GM12891 (cell line): ENCODE measurements around the gene AKR1D1.

ENCODE experiments used
- DNase-seq: peaks from one replicate; pipeline ENCODE4 v3.0.0; 2011; ENCODE audit warnings: low spot score; ENCODE audit not compliant: insufficient read length
- FAIRE-seq: peaks from 2 replicates; lab custom pipeline; 2011; peaks lifted over from hg19 to GRCh38; lab: Jason Lieb, UNC
- PAX5 ChIP-seq: IDR thresholded peaks from 2 replicates; pipeline ENCODE4 v1.6.1; 2011; ENCODE audit warnings: low read length, moderate library complexity, mild to moderate bottlenecking; ENCODE audit not compliant: insufficient read depth, severe bottlenecking
- POLR2A ChIP-seq: IDR thresholded peaks from 2 replicates; pipeline ENCODE4 v1.6.1; 2011; ENCODE audit warnings: low read depth, low read length, control low read depth
- POLR2AphosphoS5 ChIP-seq: IDR thresholded peaks from 2 replicates; pipeline ENCODE4 v1.6.1; 2011; ENCODE audit warnings: low read depth, low read length, control low read depth
- POU2F2 ChIP-seq: IDR thresholded peaks from 2 replicates; pipeline ENCODE4 v1.6.1; 2011; ENCODE audit warnings: low read depth, mild to moderate bottlenecking, control low read depth, low read length, moderate library complexity
- SPI1 ChIP-seq: IDR thresholded peaks from 2 replicates; pipeline ENCODE4 v1.6.1; 2011; ENCODE audit warnings: low read depth, low read length, control low read depth
- TAF1 ChIP-seq: IDR thresholded peaks from 2 replicates; pipeline ENCODE4 v1.6.1; 2011; ENCODE audit warnings: low read depth, low read length, control low read depth

Gene AKR1D1

DNA sequence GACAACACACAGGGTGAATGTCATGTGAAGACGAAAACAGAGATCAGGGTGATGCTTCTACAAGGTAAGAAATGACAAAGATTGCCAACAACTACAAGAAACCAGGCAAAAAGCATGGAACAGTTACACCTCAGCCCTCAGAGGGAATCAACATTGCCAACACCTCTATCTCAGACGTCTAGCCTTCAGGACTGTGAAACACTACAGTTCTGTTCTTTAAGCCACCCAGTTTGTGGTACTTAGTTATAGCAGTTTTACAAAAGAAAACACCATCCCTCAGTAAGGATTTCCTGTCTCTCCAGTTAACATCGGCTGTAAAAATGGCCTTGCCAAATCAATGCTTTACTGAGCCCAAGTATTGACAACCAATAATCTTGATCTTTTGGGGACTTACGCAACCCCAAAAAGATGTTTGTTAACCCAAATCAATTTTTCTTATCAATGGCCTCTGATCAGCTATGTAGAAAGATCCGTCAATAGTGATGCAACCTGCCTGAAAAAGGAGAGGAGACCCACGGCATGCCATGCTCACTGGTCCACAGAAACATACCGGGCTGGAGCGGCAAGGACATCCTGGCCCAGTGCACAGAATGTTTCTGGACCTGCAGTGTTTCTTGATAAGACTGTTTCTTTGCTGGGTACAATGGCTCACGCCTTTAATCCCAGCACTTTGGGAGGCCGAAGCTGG is 44.0 kb downstream of the AKR1D1 start:
- no peak for DNase-seq
- FAIRE-seq: no peak
- TF ChIP-seq TAF1: no peak
- TF ChIP-seq POU2F2: no peak
- no peak for TF ChIP-seq POLR2A
- TF ChIP-seq PAX5: no peak
- no peak for TF ChIP-seq SPI1
- no peak for TF ChIP-seq POLR2AphosphoS5

- DNase-seq (no peak), FAIRE-seq (no peak)
- TF ChIP-seq TAF1 (no peak), POLR2AphosphoS5 (no peak), POU2F2 (no peak), SPI1 (no peak), POLR2A (no peak), PAX5 (no peak)
Measured at GRCh38 chr7:138122162-138122561, 45.9 kb downstream of the AKR1D1 start.

GRCh38 chr7:138125119-138125518 is 48.9 kb downstream of the AKR1D1 start:
- no peak for DNase-seq

DNA sequence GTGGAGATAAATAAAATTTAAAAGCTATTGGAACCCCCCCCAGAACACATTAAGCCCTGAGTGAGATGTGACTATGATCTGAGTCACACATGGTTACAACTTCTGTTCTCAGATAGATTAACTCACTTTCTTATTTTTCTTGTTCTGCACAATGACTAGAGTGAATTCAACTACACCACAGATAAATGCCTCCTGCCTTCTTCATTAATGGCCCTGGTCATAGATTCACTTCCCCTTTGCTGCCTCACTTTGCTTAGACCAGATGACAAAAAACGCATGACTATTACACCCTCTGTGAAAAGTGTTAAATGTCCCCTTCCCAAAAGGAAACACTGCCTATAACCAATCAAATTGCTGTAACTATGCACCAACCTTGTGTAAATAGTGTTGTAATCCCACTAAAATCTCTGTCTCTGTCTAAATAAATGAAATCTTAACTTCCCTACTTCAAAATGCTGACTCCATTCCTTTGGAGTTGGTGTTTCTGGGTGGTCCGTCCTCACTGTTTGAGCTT is 49.4 kb downstream of the AKR1D1 start:
- TF ChIP-seq SPI1: peak; percentile 96
- TF ChIP-seq POU2F2: no peak
- no peak for DNase-seq
- no peak for FAIRE-seq

More at GRCh38 chr7:138125119-138125518, 48.9 kb downstream of the AKR1D1 start:
- TF ChIP-seq PAX5 (no peak), TAF1 (no peak), SPI1 (no peak), POU2F2 (no peak)
- no peak for FAIRE-seq

- no peak for DNase-seq
- FAIRE-seq: no peak
- TF ChIP-seq POLR2A (no peak), TAF1 (no peak), PAX5 (no peak), POLR2AphosphoS5 (no peak), SPI1 (no peak), POU2F2 (no peak)
Measured at GRCh38 chr7:138126928-138127327, 50.7 kb downstream of the AKR1D1 start.

DNA sequence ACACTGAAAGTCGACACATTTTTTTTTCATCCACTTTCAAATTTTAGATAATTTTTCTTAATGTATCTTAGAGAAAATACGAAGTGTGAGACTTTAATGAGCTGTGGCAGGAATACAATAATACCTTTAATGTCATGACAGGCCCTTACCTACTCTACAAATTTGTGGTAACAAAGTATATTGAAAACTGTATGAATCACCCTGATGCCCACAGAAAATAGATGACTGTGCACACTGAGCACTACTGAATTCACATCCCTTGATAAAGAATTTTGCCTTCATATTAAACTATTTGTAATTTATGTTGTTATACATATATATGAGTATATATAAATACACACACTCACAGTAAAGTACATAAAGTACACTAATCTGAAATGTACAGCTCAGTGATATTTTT is 51.7 kb downstream of the AKR1D1 start:
- no peak for FAIRE-seq
- TF ChIP-seq SPI1: no peak
- TF ChIP-seq POU2F2: no peak
- no peak for TF ChIP-seq PAX5
- TF ChIP-seq POLR2AphosphoS5: no peak
- TF ChIP-seq POLR2A: no peak
- no peak for TF ChIP-seq TAF1
- DNase-seq: no peak

DNA sequence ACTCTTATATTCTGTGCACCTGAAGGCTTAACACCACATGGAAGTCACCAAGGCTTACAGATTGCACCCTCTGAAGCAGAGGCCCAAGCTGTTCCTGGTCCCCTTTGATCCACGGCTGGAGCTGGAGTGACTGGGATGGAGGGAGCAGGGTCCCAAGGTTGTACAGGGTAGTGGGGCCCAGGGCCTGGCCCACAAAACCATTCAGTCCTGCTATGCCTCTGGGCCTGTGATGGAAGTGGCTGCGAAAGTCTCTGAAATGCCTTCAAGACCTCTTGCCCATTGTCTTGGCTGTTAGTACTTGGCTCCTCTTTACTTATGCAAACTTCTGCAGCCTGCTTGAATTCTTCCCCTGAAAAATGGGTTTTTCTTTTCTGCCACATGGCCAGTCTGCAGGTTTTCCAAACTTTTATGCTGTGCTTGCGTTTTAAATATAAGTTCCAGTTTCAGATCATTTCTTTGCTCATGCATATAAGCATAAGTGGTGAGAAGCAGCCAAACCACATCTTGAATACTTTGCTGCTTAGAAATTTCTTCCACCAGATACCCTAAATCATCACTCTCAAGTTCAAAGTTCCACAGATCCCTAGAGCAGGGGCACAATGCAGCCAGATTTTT is 53.4 kb downstream of the AKR1D1 start:
- DNase-seq (no peak), FAIRE-seq (no peak)
- TF ChIP-seq POLR2AphosphoS5 (no peak), PAX5 (no peak)

DNA sequence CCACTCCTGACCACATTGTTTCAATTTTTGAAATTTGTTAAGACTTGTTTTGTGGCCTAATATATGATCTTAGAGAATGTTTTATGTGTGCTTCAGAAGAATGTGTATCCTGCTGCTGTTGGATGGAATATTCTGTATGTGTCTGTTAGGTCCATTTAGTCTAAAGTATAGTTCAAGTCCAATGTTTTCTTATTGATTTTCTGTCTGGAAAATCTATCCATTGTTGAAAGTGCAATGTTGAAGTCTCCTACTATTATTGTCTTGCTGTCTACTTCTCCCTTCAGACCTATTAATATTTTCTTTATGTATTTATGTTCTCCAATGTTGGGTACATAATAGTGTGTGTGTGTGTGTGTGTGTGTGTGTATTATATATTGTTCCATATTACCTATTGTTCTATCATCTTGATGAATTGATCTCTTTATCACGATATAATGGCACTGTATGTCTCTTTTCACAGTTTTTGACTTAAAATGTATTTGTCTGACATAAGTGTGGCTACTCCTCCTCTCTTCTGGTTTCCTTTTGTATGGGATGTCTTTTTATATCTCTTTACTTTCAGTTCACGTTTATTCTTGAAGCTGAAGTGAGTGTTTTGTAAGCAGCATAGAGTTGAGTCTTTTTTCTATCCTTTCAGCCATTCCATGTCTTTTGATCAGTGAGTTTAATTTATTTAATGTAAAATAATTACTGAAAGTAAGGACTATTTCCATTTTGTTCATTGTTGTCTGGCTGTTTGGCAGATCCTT is 61.3 kb downstream of the AKR1D1 start:
- peak; percentile 34; the same call in 1 of the 2 replicates for TF ChIP-seq SPI1
- TF ChIP-seq POU2F2: no peak
- no peak for TF ChIP-seq POLR2AphosphoS5
- DNase-seq (no peak), FAIRE-seq (peak; percentile 80)

- TF ChIP-seq SPI1 (no peak), PAX5 (no peak), POLR2AphosphoS5 (no peak), POU2F2 (no peak), TAF1 (no peak), POLR2A (no peak)
- DNase-seq (no peak), FAIRE-seq (no peak)
Measured at GRCh38 chr7:138138244-138138643, 62.0 kb downstream of the AKR1D1 start.

DNA sequence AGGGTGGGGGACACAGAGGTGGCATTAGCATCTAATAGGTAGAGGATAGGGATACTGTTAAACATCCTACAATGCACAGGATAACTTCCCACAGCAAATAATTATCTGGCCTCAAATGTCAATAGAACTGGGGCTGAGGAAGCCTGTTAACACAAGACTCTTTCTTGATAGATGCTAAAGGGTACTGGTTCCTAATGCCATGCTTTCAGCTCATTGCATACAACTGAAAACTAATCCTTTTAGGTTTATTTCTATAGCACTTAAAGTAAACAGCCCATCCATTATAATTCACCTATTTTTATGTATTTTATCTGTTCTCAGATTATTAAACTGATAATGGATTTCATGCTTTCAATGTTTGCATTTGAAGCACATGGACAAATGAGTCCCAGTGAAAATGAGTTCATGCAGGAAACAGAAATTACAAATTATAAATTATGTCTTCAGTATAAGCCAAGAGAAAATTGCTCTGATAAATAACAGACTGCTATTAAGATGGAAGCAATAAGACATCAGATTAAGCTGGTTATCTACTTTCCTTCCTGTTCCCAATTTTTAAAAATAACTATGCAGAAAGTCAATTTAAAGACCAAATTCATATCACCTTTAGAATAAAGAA is 66.4 kb downstream of the AKR1D1 start:
- FAIRE-seq (no peak), DNase-seq (no peak)
- no peak for TF ChIP-seq SPI1
- no peak for TF ChIP-seq POU2F2
- TF ChIP-seq POLR2A: no peak
- no peak for TF ChIP-seq POLR2AphosphoS5
- TF ChIP-seq TAF1: no peak
- TF ChIP-seq PAX5: no peak
